GM23248 (cell line): ENCODE measurements around the gene MAP4K2.

Experiments
- EZH2 ChIP-seq: fragments of 200-600 bp; sonication (generic); IDR thresholded peaks from 2 replicates; pipeline ENCODE4 v1.6.1; 2018; ENCODE audit warnings: antibody characterized with exemption, mild to moderate bottlenecking; ENCODE audit not compliant: insufficient read depth, poor library complexity, severe bottlenecking
- EZH2phosphoT487 ChIP-seq: fragments of 200-600 bp; sonication (generic); IDR thresholded peaks from 2 replicates; pipeline ENCODE4 v1.6.1; 2018; ENCODE audit warnings: antibody characterized with exemption, moderate library complexity, mild to moderate bottlenecking, low read depth; ENCODE audit not compliant: insufficient read depth

- no peak for TF ChIP-seq EZH2
- TF ChIP-seq EZH2phosphoT487, result no peak
Observed at GRCh38 chr11:64767344-64768299, 35.4 kb downstream of the MAP4K2 start.
